Panc1 (cell line): ENCODE measurements around the gene ZBTB12.

Source experiments
- CTCF ChIP-seq: fragments of 450-650 bp; IDR thresholded peaks from 2 replicates; pipeline ENCODE4 v1.5.1; 2017; ENCODE audit warnings: mild to moderate bottlenecking
- POLR2AphosphoS5 ChIP-seq: IDR thresholded peaks from 2 replicates; pipeline ENCODE4 v1.6.1; 2012; ENCODE audit warnings: mild to moderate bottlenecking, low read depth, low read length, moderate library complexity
- SIN3A ChIP-seq: IDR thresholded peaks from 2 replicates; pipeline ENCODE4 v1.6.1; 2012; ENCODE audit warnings: low read depth, mild to moderate bottlenecking, low read length, moderate library complexity, borderline replicate concordance; ENCODE audit not compliant: insufficient read depth
- TCF7L2 ChIP-seq: IDR thresholded peaks from 2 replicates; pipeline ENCODE4 v1.6.1; 2011; ENCODE audit warnings: mild to moderate bottlenecking, low read depth, low read length, inconsistent platforms

- no peak for TF ChIP-seq TCF7L2
- TF ChIP-seq SIN3A, result no peak
- no peak for TF ChIP-seq POLR2AphosphoS5
- no peak for TF ChIP-seq CTCF
Measured at GRCh38 chr6:31940256-31940664, 38.4 kb upstream of the ZBTB12 start.
